Measurements from ENCODE around the gene PRPF6.
A peak's percentile ranks its signal among the peaks of the same experiment; 100 is the strongest.

PRPF6 gene

DNA sequence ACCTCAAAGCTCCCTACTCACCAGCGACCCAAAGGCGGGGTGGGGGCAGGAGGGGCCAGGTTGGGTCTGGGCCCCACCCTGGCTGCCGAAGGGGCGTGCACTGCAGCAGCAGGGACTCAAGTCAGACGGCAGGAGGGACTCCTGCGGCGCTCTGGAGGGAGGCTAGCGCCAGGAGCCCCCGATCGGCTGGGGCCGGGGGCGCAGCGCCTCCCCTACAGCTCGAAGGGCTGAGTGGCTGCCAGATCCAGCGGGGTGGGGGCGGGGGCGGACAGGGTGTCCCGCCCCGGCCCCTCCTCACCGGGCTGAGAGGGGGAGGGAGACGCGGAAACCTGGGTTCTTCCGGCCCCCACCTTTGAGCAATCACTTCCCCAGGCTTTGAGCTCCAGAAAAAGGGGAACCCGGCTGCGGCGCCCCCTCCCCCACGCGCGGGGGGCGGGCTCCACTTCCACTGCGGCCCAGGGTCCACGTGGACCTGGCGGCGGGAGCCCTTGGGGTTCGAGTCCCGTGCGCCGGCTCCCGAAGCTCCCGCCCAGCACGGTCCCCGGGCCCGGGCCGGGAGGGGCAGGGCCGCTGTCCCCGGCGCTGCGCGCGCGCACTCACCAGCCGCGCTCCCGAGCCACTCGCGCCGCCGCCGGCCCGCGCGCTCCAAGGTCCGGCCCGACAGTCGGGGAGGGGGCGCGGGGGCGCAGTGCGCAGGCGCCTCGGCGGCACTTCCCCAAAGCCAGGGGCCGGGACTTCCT is 98.5 kb downstream of the PRPF6 start, which contains the start of gene RGS19:
RGS19 (minus strand) TSS at position 246 of the 740 bp plus-strand sequence. CDS start 2,632 bp downstream, outside the sequence.
- peak; percentile 23 for DNase-seq

- DNase-seq: no peak
These were observed 99.3 kb downstream of the PRPF6 start, which contains the start of gene OPRL1 for GRCh38 chr20:64080013-64080812. OPRL1 (plus strand) TSS chr20:64080082; CDS start chr20:64092721, 12,639 bp downstream.

DNA sequence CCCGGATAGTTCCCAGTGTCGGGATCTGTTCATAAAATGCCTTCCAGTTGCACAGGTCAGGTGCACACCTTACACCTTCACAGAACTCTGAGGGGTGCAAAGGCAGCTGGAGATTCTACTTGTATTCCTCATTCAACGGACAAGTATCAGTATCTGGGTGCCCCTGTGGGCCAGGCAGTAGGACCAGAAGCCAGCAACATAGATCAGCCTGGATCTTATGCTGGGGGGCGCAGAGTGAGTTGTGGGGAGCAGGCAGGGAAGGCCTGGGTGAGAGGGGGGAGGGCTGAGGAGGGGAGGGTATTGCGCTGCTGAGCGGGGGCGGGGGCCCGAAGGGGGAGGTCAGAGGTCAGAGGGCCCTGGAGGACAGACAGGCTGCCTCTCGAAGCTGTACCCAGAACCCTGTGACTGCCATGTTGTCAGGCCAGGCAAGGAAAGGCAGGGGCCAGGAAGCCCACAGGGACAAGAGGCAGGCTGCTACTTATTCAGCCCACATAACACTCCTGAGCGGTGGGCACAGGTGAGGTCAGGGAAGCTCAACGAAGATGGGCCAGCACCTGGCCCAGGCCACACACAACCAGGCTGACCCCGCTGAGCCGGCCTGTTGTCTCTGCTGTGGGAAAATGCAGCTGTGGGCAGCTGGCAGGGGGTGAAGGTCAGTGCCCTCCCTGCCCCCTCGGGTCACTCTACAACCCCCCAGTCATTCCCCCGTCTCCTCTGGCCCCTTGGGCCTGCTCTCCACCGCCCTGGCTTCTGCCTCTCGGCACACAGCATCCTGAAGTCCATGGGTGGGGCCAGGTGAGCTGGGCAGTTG is 100.1 kb downstream of the PRPF6 start:
- DNase-seq: no peak

DNA sequence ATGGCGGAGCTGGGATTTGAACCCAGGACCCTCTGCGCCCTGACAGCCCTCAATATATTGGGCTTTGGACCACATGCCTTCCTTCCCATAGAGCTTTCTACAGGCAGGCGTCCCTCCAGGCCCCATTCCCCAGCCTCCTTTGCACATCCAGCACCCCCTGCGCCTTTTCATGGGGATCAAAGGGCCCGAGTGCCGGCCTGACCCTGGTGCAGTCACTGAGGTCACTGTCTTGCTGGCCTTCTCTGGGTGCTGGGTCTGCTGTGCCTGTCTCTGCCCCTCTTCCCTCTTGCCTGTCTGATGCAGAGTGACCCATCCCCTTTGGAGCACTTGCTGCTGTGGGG is 100.7 kb downstream of the PRPF6 start:
- DNase-seq: no peak

GRCh38 chr20:64082126-64082731 is 101.3 kb downstream of the PRPF6 start:
- no peak for DNase-seq
